ENCODE measurements around the gene FRMD4A.

DNA sequence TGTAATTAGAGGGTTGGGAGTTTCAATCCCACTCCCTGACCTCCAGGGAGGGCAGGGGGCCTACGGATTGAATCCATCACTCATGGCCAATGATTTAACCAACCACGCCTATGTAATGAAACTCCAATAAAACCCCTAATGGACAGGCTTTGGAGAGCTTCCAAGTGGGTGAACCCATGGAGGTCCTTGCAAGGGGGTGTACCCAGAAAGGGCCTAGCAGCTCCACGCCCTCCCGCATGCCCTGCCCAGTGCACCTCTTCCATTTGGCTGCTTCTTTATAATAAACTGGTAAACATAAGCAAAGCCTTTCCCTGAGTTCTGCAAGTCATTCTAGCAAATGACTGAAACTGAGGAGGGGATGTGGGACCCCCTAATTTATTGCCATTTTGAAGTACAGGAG lies 280.1 kb downstream of the FRMD4A start:
- no peak for TF ChIP-seq FOXM1 (IDR thresholded peaks at IDR 0.05; ENCODE audit: low read depth)
- no peak for TF ChIP-seq MEF2A (IDR thresholded peaks at IDR 0.05; ENCODE audit: borderline replicate concordance, low read depth)
